SW 1271 (cell line): Measurements from ENCODE around the gene SORCS2.
A peak's percentile ranks its signal among the peaks of the same experiment; 100 is the strongest.
"Not testable (repeated sequence)": the region's sequence is repeated elsewhere in the genome, so short reads cannot be mapped to it uniquely, and the experiment has no call there.

Experiments used
- DNase-seq, 2 experiments: peaks; one replicate each; lab custom pipeline; 2025; lab: John Stamatoyannopoulos, UW

SORCS2 gene

DNA sequence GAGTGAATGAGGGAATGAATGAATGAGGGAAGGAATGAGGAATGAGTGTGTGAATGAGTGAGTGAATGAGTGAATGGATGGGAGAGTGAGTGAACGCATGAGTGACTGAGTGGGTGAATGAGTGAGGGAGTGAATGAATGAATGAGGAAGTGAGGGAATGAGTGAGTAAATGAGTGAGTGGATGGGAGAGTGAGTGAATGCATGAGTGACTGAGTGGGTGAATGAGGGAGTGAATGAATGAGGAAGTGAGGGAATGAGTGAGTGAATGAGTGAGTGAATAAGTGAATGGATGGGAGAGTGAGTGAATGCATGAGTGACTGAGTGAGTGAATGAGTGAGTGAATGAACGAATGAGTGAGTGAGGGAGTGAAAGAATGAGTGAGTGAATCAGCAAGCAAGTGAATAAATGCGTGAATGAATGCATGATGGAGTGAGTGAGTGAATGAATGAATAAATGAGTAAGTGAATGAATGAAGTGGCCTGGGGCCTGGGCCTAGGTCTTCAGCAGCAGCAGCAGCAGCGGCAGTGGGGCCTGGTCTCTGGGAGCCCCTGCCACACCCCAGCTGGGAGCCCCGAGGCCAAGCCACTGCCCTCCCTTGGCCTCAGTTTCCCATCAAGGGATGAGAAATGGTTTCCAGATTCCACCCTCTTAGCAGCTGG, 258.6 kb downstream of the SORCS2 start:
- DNase-seq = no peak

DNA sequence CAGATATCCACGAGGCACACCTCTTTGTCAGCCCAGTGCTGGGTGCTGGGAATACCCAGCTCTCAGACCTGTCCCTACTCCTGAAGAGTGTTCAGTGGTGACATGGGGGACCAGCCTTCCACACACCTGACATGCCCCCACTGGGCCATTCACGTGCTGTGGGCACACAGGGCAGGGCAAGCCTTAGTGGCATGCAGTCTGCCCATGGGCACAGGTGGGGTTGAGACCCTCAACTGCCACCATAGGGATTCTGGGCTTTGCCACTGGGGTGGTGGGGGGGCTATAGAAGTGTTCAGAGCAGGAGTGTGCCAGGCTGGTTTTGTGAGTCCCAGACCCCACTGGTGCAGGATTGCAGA, 259.1 kb downstream of the SORCS2 start:
- no peak for DNase-seq

DNA sequence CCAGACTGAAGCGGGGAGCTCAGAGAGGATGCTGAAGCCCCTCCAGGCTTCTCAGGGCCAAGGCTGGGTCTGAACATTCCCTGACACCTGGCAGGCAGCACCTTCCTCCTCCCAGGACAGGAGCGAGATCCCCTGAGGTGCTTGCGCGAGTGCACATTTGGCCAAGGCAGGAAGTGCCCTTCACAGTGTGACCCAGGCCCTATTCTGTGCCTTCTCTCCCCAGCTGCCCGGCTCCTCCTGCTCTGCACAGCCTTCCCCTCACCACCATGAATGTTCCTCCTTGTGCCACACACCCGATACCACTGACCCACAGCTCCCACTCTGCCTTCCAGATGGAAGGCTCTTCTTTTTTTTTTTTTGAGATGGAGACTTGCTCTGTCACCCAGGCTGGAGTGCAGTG, 259.5 kb downstream of the SORCS2 start:
- no peak for DNase-seq

DNA sequence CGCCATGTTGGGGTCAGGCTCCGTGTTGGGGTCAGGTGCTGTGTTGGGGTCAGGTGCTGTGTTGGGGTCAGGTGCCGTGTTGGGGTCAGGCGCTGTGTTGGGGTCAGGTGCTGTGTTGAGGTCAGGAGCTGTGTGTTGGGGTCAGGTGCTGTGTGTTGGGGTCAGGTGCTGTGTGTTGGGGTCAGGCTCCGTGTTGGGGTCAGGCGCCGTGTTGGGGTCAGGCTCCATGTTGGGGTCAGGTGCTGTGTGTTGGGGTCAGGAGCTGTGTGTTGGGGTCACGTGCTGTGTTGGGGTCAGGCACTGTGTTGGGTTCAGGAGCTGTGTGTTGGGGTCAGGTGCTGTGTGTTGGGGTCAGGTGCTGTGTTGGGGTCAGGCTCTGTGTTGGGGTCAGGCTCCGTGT, 260.5 kb downstream of the SORCS2 start:
- DNase-seq = not testable (repeated sequence)

DNA sequence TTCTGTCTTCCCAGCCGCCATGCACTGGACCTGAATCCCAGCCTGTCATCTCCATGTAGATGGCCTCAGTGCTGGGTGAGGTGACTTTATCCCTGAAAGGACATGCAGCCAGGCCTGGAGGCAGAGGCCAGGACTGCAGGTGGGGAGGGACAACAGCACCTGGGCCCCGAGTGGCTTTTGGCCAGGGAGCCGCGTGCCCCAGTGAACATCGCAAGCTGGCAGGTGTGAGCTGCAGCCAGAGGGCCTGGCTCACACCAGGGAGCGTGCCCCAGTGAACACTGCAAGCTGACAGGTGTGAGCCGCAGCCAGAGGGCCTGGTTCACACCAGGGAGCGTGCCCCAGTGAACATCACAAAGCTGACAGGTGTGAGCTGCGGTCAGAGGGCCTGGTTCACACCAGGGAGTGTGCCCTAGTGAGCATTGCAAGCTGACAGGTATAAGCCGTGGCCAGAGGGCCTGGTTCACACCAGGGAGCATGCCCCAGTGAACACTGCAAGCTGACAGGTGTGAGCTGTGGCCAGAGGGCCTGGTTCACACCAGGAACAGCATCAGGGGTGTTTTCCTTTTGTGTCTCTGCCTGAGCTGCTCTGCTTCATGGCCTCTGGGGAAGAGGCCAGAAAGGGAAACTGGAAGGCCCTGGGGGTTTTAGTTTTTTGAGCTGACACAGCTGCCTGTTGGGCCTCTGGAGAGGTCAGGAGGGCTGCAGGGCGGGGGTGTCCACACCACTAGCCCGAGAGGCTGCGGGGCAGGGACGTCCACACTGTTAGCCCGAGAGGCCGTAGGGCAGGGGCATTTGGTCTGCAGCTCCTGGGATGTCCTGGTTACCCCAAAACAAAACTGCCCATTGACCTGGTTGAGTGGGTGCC, 265.1 kb downstream of the SORCS2 start:
- DNase-seq = no peak

DNA sequence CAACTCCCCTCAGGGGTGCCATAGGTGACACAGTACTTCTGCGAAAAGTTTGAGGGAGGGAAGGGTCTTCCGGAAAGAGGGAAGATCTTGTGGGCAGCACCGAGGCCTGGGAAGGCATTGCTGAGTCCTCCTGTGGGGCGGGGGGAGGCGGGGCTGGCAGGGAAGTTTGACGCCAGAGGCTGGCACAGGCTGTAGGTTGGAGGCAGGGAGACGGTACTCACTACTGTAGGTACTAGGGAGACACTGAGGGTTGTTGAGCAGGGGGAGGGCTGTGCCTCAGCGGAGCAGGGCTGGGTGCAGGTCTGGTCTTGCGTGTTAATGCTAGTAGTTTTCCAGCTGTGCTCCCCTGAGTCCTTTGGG, 265.7 kb downstream of the SORCS2 start:
- no peak for DNase-seq

DNA sequence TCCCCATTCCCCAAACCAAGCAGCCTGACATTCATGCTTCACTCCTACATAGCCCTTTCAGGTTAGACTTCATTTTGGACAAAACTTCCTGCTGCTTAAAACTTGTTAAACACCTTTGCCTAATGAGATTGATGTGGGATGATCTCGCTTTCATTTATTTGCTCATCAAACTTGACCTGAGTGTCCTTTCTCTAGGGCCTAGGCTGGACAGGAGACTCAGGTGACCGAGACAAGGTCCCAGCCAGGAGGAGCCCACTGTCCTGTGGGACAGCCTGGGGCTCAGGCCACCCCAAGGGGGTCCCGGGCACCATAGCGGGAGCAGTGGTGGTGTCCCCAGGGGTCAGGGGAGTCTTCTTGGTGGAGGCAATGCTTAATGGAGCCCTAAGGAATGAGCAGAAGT, 266.1 kb downstream of the SORCS2 start:
- DNase-seq = no peak

DNA sequence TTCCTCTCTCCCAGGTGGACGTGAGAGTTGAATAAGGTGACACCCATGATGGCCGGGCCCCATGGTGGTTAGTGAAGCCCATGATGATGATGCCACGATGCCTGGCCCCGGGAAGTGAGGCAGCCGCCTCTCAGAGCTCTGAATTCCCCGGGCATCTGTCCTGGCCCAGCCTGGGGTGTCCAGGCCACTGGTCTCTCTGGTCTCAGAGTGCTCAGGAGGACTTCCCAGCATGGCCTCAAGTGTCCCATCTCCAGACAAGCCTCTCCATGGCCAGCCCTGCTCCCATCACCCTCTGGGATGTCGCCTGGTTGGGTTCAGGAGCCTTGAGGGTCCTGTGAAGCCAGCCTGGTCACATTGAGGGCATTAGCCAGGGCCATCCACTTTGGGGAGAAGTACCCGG, 267.1 kb downstream of the SORCS2 start:
- DNase-seq = no peak

DNA sequence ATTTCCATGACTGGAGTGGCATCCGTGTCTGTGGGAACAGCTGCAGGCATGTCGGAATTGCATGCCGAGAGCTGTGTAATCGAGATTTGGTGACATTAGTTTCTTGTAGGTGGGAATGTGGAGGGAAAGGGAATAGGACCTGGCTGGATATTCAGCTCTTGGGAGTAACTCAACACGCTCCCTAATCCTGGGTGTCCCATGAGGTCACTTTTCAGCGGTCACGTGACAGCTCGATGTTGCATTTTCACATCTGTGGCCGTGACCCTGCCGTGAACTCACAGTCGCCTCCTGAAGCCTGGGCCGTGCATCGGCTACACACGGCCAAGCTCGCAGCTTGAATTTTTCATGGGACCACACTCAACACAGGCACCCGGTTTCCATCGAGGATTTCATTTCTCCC, 268.2 kb downstream of the SORCS2 start:
- no peak for DNase-seq

DNA sequence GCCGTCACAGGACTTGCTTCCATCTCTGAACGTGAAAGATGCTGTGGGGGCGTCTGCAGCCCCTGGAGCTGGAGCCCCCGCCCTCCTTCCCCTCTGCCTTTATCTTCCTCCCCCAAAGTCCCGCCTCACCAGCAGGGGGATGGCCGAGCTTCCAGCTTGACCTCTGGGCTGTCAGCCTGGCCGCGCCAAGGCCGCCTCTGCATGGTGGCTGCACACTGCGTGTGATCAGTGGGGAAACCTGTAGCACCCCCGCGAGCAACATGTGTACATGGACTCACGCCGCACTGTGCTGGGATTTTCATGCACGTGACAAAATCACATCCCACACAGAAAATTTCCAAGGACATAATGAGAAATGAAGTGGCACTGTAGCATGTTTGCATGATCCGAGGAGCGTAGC, 268.9 kb downstream of the SORCS2 start:
- no peak for DNase-seq

DNA sequence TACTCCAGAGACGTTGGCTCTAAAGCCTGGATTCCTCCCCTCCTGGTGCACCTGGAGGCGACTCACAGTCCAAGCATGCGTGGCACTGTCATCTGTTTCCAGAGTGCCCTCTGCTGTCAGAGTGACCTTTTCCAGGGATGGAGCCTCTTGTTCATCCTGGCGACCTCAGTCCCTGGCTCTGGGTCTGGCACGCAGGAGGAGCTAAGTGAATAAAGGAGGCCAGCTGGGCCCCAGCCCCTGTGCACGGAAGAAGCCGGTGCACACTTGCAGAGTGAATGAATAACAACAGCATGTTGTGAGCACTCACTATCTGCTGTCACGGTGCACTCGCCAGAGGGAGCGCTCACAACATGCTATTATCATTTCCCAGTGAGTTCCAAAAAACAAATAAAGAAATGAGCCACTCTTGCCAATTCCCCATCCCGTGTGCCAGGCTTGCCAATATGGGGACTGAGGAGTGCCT, 270.2 kb downstream of the SORCS2 start:
- peak; percentile 27 to 30 for DNase-seq

DNA sequence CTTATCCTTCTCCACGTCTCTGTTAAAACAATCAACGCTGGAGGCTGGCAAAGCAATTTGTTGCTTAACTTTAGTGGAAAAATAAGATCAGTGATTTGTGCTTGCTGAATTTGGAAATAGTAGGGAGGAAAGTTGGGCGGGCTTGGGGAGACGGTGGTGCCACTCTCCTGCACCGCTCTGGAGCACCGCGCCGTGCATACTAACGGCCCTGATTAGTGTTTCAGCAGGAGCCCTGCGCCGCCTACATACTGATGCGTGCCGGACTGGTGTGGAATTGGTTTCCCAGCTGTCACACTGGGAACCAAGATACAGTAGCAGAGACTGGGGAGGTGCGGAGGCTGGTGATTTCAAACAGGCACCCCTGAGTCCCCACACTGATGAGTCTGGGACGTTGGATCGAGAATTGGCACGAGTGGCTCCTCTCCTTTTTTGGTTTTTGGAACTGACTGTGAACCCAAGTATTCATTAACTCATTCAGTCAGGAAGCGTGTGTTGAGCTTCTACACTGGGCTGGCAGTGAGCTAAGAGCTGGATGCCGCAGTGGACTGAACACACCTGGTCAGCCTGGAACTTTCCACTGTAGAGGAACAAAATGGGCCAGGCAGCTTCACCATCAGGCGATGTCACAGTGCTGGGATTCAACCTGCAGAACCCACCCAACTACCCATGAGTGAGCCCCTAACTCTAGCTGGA, 271.4 kb downstream of the SORCS2 start:
- no peak for DNase-seq

DNA sequence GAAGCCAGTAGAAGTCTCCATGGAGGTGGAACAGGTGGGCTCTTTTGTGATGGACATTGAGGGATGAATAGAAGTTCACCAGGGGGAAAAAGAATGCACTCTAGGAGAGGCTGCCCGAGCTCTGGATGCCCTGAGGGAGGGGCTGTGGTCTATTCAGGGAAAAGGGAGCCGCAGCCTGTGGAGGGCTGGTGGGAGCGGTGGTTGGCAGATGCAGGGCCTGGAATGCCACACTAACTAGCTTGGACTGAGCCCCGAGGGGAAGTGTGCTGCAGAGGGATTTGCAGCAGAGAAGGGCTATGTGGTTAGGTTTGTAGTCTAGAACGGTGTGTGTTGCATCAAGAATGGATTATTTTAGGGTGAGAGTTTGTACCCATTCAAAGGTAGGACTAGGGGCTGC, 271.9 kb downstream of the SORCS2 start:
- no peak for DNase-seq

DNA sequence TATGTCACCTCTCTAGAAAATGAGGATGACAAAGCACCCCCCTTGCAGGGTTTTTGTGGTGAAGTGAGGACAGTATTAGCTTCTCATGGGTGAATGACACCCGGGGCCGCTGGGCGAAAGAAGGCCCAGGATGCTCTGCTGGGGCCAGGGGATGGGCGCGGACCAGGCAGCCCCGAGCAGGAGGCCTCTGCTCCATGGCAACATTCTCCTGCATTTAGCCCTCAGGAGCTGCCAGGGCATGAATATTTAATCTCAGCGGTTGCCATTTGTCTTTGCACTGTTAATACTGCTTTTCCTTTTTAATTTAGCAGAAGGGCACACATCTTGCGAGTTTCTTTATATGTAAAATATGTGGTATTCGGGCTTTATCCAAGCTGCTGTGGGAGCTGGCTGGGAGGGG, 272.7 kb downstream of the SORCS2 start:
- DNase-seq = no peak

DNA sequence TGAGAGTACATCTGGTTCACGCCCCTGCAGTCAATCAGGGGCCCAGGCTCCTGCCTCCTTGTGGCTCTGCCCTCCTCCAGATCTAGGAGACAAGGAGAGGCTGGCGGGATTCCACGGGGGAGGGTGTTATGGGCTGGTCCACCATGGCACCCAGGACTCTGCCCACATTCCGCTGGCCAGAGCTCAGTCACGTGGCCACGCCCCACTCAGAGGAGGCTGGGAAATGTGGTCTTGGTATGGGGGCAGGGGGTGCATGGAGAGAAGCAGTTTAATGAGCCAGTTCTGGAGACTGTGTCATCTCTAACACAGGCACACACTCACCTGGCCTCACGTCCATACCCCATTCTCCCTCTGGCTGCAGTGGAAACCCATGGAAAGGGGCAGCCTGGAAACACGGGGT, 273.9 kb downstream of the SORCS2 start:
- DNase-seq = no peak

DNA sequence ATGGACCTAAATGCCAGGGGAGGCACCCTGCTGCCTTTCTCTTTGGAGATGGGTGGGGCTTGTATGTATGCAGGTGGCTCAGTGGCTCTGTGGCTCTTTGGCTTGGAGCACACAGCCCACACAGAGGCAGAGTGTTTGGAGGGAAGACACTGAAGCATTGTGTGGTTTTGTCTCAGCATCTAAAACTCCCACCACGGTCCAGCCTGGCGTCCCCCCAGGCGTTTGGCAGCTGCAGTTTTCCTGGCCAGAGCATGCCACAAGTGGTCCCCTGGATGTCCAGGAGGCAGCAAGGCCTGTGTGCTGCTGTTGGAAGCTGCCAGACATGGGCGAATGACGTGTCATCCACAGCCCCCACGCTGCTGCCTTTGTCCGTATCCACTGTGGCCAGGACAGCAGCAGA, 274.6 kb downstream of the SORCS2 start:
- DNase-seq = no peak

DNA sequence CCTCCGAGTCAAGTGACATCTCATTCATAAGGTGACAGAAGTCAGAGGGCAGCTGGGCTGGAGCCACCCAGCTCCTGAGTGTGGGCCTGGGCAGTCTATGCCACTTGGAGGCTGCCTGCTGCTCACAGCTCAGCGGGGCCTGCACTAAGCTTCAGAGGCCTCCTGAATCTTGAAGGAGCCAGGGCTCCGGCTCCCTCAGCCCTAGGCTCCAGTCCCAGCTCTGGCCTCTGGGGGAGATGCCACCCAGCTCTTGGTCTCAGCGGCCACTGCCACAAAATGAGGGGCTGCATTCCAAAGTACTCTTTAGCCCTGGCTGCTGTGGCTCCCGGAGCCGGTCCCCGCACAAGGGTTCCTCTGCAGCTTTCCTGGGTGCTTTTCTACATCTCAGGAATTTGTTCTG, 275.1 kb downstream of the SORCS2 start:
- DNase-seq = no peak

DNA sequence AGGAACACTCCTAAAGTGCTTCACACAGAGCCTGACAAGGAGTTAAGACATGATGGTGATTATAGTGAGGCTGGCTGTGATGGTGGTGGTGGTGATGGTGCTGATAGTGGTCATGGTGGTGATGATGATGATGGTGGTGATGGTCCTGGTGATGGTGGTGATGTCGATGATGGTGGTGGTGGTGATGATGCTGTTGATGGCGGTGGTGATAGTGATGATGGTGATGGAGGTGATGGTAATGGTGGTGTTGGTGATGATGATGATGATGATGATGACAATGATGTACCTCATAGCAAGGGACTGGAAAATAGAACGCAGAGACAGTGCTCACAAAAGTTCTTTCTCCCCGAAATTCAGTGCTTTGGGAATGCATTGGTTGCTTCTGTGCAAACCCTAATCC, 276.7 kb downstream of the SORCS2 start:
- no peak for DNase-seq

DNA sequence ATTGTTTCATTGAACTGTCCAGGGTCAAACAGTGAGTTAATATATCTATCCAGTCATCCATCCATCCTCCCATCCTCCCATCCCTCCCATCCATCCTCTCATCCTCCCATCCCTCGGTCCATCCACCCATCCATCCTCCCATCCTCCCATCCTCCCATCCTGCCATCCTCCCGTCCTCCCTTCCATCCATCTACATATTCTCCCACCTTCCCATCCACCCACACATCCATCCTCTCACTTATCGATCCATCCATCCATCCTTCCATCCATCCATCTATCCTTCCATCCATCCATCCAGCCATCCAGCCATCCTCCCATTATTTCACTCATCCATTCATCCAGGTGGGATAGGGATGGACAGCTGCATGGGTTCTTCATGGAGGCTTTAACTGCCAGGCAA, 277.8 kb downstream of the SORCS2 start:
- DNase-seq = no peak

DNA sequence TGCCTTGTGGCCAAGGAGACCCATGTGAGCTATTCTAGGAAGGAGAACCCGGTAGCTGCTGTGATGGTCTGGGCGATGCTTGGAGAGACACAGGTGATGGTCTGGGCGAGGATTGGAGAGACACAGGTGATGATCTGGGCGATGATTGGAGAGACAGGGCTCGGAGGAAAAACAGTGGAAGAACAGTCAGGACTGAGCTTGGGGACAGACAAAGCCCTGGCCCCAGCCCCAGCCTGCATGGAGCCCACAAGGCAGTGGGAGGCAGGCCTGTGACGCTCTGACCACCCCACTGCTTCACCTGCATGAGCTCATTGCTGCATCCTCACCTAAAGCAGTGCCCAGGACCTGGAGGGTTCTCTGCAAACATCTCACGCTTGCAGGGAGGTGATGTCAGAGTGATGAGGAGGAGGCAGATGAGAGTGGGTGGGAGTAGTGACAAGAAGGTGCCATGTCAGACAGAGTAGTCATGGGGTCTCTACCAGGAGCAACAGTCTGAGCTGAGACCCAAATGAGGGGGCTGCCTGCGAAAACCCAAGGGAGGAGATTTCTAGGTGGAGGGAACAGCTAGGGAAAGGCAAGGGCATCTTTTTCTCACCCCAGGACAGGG, 278.3 kb downstream of the SORCS2 start:
- DNase-seq = no peak

DNA sequence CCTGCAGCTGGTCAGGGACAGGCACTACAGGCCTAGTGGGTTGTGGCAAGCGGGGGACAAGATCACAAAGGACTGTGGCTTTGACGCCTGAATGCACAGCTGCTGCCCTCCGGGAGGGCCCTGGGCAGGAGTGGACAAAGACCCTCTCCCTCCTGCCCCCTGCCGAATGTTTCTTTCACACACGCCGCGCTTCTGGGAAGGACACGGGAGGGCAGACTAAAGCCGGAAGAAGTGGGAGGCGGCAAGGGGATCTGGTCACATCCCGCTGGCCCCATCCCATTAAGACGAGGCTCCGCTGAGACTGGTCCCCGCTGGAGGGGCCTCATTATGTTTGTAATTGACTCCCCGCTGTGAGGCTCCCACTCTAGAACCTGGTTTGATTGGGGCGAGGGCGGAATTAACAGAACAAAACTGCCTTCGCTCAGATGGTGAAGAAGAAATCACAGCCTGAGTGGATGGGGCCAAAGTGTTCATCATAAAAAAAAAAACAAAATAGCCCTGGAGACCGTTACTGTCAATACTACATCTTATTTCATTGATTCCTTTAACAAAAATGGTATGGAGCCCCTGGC, 280.2 kb downstream of the SORCS2 start:
- no peak for DNase-seq

DNA sequence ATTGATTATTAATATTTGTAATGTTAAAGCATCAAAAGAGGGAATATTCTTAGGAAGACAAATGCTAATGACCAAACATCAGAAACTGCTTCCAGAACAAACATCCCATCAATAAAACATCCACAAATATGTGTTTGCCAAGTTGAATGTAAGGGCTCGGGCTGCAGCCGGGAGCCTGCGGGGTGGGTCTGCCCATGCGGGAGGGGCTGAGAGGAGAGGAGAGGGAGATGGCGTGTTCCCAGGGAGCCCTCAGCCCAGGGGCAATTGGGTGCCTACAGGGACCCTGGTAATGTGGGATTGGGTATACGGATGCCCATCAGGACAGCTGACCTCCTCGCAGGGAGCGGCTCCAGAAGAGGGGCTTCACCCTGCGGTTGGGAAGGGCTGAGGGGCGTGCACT, 280.7 kb downstream of the SORCS2 start:
- DNase-seq = no peak
